GM18867 (cell line): Measurements from ENCODE around the gene WWC1.
A peak's percentile ranks its signal among the peaks of the same experiment; 100 is the strongest.

Source experiments
- ATAC-seq: cut with Tn5 transposase; IDR thresholded peaks from one replicate; pipeline ENCODE4 v1.9.1; 2021; ENCODE audit warnings: mild to moderate bottlenecking, moderate library complexity; ENCODE audit not compliant: unreplicated experiment

The WWC1 gene

DNA sequence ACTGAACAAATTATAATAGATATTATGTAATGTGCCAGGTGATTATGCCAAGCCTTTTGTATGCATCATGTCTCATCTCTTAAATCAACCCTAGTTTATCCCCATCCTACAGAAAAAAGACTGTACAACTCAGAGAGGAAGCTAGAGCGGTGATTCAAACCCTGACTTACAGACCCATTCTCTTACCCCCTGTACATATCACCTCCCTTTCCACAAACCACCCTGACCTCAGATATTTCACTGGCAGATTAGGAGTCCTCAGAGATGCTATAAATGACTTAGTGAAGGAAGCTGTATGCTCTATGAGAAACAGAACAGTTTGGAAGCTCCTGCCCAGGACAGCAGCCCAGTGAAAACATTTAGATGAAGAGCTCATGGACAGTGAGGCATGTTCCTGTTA, 115.8 kb downstream of the WWC1 start:
- ATAC-seq = no peak

DNA sequence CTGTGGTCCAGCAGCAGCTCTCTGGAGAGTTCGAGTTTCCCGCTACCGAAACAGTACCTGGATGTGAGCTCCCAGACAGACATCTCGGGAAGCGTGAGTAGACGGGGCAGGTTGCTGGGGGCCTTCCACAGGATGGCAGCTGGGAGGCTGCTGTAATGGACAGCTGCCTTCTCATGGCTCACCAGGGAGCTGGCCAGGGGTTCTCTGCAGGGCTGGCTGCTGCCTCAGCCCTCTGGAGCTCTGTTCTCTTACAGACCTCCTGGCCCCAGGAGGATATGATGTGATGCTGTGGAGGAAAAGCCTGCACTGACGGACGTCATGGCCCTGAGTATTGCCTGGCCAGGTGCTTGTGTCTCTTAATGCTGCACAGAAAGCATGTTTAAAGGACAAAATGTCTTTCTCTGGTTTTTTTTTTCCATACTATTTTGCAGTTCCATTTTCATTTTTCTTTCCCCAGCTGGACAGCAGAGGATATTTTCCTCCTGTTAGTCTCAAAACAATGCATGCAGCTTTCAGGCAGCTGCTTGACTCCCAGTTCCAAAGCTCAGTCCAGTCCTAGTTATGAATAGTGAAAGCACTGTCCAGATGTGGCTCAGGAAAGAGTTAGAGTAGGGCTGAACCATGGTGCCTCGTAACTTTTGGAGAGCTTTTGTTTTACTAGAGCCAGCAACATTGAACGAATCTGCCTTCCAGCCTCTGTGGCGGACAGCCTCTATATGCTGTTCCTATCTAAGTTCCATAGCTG, 117.3 kb downstream of the WWC1 start:
- no peak for ATAC-seq

DNA sequence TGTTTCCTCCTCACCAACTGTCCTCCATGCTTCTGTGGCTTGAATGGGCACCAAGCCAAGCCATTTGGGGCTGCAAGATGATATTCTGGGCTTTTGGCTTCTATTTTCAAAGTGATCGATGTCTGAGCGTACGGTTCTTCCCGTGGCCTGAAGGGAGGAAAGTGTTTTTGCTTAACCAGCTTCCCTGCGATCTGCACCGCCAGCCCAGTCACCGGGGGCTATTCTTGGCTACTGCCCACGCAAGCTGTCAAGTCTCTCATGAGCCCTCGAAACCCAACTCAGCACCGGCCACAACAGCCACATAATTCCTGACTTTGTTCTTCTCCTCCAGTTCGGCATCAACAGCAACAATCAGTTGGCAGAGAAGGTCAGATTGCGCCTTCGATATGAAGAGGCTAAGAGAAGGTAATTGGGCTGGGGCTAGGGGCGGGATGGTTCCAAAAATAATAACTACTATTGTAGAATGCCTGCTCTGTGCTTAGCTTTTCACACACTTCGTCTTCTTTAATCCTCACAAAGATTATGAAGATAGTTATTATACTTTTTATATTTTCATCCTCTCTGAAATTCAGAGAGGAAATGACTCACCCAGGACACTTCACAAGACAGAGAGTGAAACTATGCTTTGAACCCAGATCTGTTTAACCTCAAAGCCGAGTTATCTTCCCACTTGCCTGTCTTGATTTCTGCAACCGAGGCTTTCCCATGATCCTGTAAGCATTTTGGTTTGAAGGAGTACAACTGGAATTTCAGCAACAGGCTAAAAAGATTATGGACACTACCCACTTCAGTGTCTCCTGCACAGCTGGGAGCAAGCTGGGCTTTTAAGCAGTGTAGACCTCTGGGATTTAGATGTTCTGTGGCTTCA, 118.4 kb downstream of the WWC1 start:
- ATAC-seq = peak; percentile 73

DNA sequence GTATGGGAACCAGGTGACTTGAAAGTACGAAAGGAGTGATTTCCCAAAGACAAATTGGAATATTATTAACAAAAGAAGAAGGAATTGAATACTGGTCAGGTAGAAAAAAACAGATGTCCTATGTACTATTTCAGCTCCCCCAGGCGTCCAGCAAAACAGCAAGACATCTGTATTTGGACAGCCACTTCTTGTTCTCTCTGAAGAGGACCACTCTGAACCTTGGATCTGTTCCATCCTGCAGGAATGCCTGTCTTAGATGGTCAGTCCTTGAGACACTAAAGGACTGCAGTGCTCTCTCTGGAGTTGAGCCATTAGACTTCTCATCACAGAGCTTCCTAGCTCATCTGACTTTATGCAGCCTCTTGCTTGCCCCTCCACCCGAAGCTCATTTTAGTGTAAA, 120.4 kb downstream of the WWC1 start:
- no peak for ATAC-seq

DNA sequence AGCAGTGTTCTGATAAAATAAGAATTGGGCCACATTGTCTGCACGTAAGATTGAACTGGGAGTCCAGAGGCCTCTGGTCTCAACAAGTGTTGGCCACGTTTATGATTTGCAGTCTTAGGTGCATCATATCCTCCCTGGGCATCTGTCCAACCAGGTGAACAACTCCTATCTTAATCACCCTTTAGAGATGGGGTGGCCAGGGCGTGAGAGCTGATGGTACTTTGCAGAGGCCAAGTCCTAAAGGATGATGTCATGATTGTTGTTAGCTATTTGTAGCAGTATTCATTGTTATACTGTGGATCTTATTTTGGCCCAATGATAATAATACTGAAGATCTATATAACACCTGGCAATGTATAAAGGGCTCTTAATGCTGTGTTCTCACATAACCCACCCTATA, 121.6 kb downstream of the WWC1 start:
- no peak for ATAC-seq

DNA sequence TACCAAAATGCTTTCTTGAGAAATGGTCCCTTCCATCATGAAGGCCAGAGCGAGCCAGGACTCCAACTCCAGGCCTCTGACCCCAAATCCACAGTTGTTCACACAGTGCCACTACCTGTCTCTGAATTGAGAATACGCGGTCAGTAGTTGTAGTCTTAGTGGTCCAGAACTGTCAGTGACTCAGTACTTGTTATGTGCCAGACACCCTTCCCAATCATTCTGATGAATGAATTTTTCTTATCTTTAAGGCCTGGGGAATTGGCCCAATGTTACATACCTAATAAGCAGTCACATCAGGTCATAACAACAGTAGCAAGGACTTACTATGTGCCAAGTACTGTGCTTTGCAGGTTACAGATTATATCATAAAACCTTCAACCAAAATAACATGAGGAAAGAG, 122.2 kb downstream of the WWC1 start:
- no peak for ATAC-seq

DNA sequence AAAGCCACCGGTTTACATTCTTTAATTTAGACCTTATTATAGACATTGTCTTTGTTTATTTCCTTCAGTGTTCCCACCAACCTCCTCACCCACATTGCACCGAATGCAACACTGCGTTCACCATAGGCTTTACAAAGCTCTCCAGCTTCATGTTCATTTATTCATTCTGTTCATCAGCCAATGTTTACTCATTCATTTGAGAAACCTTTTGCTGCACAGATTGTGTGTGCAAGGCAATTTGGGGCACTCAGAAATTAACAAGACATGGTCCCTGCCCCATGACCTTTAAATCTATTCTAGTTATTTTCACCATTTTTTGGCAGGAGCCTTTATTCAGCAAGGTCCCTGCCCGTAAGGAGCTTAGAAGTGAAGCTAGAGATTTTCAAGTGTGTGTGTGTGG, 124.0 kb downstream of the WWC1 start:
- ATAC-seq = no peak

DNA sequence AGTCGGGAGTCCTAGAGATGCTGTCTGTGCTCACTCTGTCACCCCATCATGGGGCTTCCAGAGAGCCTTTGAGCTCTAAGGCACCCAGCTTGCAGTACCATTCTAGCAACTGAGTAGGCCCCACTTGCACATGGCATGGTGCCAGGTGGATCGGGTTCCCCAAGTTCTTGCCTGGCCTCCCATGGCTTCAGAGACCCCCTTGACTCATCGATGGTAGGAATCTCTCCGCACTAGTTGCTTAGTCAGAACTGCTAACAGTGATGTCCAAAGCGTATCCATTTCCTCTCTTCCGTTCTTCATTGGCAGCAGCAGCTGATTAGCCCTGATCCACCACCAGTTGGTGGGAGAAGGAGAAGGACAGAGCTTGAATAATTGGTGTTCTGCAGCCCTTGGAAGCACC, 124.5 kb downstream of the WWC1 start:
- ATAC-seq = no peak

DNA sequence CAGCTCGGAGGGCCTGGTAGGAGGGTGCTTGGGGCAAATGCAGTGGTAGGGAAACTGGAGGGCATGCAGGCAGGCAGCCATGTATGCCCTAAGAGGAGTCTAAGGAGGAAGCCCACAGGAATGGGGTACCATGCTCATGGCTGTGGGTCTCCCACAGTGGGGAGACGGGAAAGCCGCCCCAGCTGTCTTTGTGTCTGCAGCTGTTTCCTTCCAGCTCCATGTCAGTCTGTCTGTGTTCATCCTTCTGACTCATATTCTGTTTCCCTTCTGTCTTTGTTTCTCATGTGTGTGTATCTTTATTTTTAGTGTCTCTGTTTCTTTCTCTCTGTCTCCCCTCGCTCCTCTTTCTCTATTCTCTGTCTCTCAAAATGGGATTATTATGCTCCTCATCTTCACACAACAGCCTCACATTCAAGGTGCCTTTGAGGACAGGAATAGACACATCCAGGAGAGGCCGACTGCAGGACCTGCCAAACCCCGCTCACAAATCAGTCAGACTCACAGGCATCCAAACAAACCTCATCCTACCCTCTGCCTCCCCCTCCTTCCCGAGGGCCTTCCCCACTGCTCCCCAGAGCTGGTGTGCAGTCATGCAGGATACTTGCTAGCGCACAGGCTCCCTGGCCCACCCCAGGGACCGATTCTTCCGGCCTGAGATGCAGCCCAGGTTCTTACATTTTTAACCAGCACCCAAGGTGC, 126.4 kb downstream of the WWC1 start:
- ATAC-seq = no peak

DNA sequence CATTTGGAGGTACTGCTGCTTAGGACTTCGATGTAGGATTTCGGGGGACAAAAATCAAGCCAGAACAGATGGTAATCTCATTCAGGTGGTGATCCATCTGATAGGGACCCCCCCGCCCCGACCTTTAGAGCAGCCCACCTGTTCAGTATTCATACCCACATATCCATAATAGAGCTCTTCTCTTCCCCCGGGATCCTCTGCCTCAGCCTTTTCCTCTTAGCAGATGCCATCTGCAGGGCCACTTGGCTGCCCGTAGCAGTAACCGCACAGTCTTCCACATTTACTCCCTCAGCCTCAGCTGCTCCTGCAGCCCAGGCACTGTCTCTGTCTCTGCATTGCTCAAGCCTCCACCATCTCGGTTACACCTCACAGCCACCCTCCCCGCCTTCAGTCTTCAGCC, 129.0 kb downstream of the WWC1 start:
- ATAC-seq = no peak

DNA sequence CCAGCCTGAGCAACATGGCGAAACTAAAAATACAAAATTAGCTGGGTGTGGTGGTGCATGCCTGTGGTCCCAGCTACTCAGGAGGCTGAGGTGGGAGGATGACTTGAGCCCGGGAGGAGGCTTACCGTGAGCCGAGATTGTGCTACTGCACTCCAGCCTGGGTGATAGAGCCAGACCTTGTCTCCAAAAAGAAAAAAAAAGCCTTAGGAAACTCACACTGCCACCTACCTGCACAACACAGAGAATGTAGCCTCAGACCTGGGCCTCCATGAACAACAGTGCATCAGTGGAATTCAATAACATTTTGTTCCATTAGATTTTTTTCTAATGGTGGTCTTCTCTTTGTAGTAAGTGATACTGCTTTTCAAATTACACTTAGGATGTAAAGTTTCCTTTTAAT, 131.0 kb downstream of the WWC1 start:
- no peak for ATAC-seq

DNA sequence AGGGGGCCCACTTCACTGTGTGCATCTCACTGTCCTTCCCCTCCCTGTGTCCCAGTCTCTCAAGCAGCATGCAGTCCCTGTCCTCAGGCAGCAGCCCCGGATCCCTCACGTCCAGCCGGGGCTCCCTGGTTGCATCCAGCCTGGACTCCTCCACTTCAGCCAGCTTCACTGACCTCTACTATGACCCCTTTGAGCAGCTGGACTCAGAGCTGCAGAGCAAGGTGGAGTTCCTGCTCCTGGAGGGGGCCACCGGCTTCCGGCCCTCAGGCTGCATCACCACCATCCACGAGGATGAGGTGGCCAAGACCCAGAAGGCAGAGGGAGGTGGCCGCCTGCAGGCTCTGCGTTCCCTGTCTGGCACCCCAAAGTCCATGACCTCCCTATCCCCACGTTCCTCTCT, 132.0 kb downstream of the WWC1 start:
- no peak for ATAC-seq

DNA sequence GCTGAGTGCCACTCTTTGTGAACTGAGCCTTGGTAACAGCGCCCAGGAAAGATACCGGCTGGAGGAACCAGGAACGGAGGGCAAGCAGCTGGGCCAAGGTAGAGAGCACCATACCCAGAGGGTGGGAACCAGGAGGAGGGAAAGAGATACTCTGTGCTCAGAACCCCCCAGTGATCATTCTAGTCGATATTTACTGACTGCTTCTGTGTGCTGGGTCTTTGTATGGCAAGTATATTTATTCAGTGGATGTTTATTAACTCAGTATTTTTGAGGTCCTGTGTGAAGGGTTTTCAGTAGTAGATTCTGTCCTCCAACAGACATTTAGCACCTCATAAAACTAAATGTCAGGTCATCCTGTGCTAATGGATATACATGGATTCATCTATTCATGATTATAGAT, 132.5 kb downstream of the WWC1 start:
- no peak for ATAC-seq

DNA sequence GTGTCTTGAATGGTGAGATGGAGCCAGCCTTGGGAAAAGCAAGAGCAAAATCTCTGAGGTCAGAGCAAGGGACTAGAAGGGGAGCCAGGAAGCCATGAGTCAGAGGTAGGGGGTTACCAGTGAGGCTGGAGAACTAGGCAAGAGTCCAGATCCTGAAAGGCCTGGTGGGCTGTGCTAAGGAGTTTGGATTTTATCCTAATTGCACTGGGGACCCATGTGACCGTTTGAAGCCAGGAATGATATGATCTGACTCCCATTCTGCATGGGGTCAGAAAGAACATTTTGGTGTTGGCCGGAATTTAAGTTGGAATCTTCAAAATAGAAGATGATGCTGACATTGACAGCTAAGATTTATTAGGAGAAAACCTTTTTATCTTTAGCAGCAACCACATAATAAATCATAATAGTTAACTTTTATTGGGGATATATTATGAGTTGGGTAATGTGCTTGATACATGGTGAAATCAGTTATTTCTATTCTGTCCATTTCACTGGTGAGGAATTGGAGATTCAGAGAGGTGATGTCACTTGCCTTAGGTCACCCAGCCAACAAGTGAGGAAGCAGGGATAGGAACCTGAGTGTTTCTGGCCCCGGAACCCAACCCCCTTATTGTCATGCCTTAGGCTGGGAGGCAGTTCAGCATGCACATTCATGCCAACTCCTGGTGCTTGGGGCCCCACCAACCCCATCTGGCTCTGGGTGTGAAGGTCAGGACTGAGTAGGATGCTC, 133.3 kb downstream of the WWC1 start:
- no peak for ATAC-seq

DNA sequence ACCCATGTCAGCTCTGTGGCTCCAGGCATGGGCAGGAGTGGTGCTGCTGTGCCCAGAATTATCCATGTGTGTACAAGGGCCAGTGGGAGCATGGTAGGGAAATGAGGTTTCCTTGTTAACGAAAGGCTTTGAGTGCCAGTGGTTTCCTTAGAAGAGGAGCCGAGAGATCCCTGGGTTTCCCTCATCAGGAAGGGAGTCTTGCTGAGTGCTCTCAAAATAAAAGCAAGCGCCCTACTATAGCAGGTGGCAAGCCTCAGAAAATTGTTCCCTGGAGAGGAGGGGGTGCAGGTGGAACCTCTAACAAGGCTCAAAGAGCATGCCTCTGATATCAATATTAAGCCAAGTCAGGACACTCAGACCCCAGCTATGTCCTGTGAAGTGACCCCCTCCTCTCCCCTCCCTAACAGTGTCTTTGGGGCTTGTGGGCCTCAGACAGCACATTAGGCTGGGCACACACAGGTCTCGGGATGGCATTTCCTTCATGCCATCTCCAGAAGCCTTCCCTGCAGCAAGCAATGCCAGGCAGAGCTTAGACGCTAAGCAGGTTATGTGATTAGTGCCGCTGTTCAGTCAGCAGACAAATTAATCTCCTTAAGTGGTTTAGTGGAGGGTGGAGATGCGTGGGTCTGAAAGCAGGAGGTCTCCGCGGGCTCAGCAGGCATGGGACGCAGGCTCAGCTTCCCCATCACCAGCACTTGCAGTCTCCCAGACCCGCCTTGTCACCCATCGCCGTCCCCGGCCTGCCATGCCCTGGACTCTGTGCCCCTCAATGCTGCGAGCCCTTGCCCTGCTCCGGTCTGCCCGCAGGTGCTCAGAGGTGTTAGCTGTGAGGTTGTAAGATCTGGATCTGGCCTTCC, 134.8 kb downstream of the WWC1 start:
- no peak for ATAC-seq

DNA sequence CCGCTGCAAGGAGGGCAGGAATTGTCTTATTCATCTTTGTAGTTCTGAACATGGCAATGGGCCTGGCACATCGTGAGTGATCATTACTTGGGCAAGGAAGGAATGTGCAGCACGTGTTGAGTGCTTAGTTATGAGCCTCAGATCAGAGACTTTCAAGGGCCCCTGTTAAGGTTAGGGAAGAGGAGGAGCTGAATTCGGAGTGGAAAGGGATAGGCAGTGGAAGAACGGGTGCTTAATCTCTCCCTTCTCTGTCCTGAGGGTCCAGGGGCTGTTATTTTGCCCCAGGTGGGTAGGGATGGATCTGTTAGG, 135.4 kb downstream of the WWC1 start:
- no peak for ATAC-seq

DNA sequence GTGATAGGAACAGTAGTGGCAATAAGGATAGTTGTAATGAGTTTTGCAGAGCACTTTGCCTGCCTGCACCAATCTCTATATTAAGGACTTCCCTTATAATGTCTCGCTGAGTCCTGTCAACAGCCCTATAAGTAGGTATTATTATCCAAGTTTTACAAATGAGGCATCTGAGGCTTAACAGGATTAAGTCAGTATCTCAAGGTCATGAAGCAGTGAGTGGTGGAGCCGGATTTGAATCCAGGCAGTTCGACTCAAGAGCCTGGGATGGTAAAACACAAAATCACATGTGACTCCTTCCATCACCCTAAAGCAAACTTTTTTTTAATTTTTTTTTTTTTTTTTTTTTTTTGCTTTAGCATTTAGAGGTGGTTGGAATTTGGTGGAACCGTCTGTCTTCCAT, 135.8 kb downstream of the WWC1 start:
- ATAC-seq = no peak

DNA sequence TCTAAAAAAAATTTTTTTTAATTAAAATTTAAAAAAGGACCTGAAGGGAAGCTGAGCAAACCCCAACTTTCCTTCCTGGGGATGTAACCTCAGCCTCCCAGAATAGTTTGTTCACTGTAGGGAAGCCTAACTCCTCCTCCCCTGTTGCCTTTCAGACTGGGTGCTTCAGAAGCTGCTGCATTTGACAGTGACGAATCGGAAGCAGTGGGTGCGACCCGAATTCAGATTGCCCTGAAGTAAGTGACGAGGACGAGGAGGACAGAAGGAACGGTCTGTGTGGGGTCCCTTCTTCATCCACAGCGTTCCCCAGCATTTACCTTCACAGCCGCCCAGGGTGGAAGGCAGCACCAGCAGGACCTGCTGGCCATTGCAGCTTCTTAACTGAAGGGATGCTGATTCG, 137.1 kb downstream of the WWC1 start:
- ATAC-seq = no peak

DNA sequence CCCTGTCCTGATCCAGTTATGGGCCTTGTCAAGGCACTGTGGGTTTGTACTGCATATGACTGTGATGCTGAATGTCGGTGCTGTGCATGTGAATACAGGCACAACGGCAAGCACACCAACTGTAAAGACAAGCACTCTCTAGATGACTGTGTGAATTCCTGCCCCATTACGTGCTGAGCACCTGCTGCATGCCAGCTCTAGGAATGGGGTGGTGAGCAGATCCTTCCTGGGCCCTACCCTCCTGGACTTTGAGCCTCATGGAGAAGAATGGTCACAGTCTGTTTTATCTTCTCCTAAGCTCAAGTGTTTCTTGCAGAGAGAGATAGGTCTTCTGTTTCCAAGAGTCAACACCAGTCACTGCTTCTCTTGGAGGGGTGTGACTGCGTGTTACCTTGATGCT, 138.9 kb downstream of the WWC1 start:
- no peak for ATAC-seq

DNA sequence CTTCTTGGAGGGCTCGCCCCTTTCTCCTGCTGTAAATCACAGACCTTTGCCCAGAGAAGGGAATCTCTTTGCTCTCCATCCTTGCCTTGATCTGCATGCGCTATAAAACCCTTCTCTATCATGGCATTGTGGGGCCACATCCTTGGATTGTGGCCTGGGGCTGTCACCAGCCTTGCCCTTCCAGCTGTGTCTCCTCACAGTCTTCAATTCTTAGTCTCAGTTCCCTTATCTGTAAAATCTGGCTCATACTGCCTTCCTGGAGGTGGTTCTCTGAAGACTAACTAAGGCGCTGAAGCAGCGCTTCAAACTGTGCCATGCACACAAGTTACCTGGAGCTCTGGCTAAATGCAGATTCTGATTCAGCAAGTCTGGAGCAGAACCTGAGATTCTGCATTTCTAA, 141.5 kb downstream of the WWC1 start:
- ATAC-seq = peak; percentile 72
